Keratinocyte (primary cell): ENCODE data around the gene SPATA32. TPM values are rescaled to one million over a fixed set of nuclear protein-coding genes. Genes with fewer than 3 reads are reported as not detected.
A peak's percentile ranks its signal among the peaks of the same experiment; 100 is the strongest.

ENCODE experiments used
- DNase-seq: peaks from one replicate; pipeline ENCODE4 v3.0.0-alpha.2; 2011; ENCODE audit warnings: low read depth, missing footprints, low spot score
- FAIRE-seq: peaks from 2 replicates; lab custom pipeline; 2011; peaks lifted over from hg19 to GRCh38; lab: Jason Lieb, UNC
- H2AFZ ChIP-seq: 2 replicates; pipeline ENCODE4 v1.6.0; 2012; ENCODE audit warnings: low read length, control low read depth, inconsistent platforms; ENCODE audit not compliant: control insufficient read depth
- H3K27ac ChIP-seq: 2 replicates; pipeline ENCODE4 v1.5.1; 2011; ENCODE audit warnings: low read length; ENCODE audit not compliant: control insufficient read depth, insufficient read depth
- H3K27me3 ChIP-seq: 3 replicates; pipeline ENCODE4 v1.6.0; 2011; ENCODE audit warnings: low read length; ENCODE audit not compliant: control insufficient read depth, insufficient read depth; ENCODE audit errors: extremely low read depth
- H3K36me3 ChIP-seq, 2 experiments: 2 replicates in 1 of 2; 3 replicates in 1 of 2; pipeline ENCODE4 v1.5.1; 2011; ENCODE audit warnings: low read length in 2 of 2, mild to moderate bottlenecking in 1 of 2; ENCODE audit not compliant: control insufficient read depth in 2 of 2, insufficient read depth in 2 of 2; ENCODE audit errors: extremely low read depth in 1 of 2
- H3K4me1 ChIP-seq: 3 replicates; pipeline ENCODE4 v1.5.1; 2011; ENCODE audit warnings: low read length; ENCODE audit not compliant: control insufficient read depth, insufficient read depth; ENCODE audit errors: extremely low read depth
- H3K4me2 ChIP-seq: 3 replicates; pipeline ENCODE4 v1.6.0; 2011; ENCODE audit warnings: low read depth, low read length; ENCODE audit not compliant: control insufficient read depth, insufficient read depth; ENCODE audit errors: extremely low read depth
- H3K4me3 ChIP-seq, 3 experiments: fragments of 200-600 bp in 1 of 3; sonication (generic) in 1 of 3; 2 replicates in 2 of 3; 3 replicates in 1 of 3; pipeline ENCODE4 v1.5.1; 2011 to 2016; ENCODE audit warnings: low read length in 3 of 3, mild to moderate bottlenecking in 3 of 3, control low read depth in 2 of 3, inconsistent platforms in 1 of 3, low read depth in 1 of 3, mixed read lengths in 1 of 3, mixed run types in 1 of 3, moderate library complexity in 1 of 3; ENCODE audit not compliant: control insufficient read depth in 2 of 3, insufficient read depth in 2 of 3; ENCODE audit errors: extremely low read depth in 1 of 3
- H3K79me2 ChIP-seq: 2 replicates; pipeline ENCODE4 v1.6.0; 2012; ENCODE audit warnings: low read length; ENCODE audit not compliant: control insufficient read depth, insufficient read depth
- H3K9ac ChIP-seq: 3 replicates; pipeline ENCODE4 v1.6.0; 2011; ENCODE audit warnings: low read length; ENCODE audit not compliant: control insufficient read depth, insufficient read depth; ENCODE audit errors: extremely low read depth
- H3K9me1 ChIP-seq: 3 replicates; pipeline ENCODE4 v1.6.0; 2011; ENCODE audit warnings: low read length; ENCODE audit not compliant: control insufficient read depth, insufficient read depth; ENCODE audit errors: extremely low read depth
- H3K9me3 ChIP-seq: 2 replicates; pipeline ENCODE4 v1.5.1; 2012; ENCODE audit warnings: low read depth, low read length; ENCODE audit not compliant: control insufficient read depth
- H4K20me1 ChIP-seq: 3 replicates; pipeline ENCODE4 v1.6.0; 2011; ENCODE audit warnings: low read length; ENCODE audit not compliant: control insufficient read depth, insufficient read depth; ENCODE audit errors: extremely low read depth
- EZH2 ChIP-seq: IDR thresholded peaks from one replicate; pipeline ENCODE4 v1.6.1; 2012; ENCODE audit warnings: inconsistent platforms, mild to moderate bottlenecking, low read length, moderate library complexity
- dilution Hi-C: fragments of 300-500 bp; cut with MboI; formaldehyde crosslinking; loops from one replicate; pipeline ENCODE4 v1.7.0; 2020; ENCODE audit warnings: low sequenced_read_pairs; ENCODE audit not compliant: extremely low pct_ligation_motif_present
- polyA plus RNA-seq, 5 experiments: library from polyadenylated mRNA; depleted of rRNA in 3 of 5; stranded (reverse) in 3 of 5; stranded (forward) in 1 of 5; unstranded in 1 of 5; fragments of >200 nt; gene quantifications; 1 replicate in 1 of 5; 2 replicates in 3 of 5; 3 replicates in 1 of 5; pipeline versions ENCODE4 v1.2.1 to v1.2.3, GENCODE V29; 2011 to 2012; ENCODE audit warnings: missing spikeins in 2 of 5, low read depth in 1 of 5, low replicate concordance in 1 of 5
- TF ChIP-seq, protein P1 (sequence below), 3 experiments: IDR thresholded peaks in 1 of 3; conservative IDR thresholded peaks in 1 of 3; optimal IDR thresholded peaks in 1 of 3; 2 replicates in 2 of 3; 3 replicates in 1 of 3; pipeline versions ENCODE3 to v1.5.1; 2011; ENCODE audit warnings: low read length in 3 of 3, mild to moderate bottlenecking in 3 of 3, moderate library complexity in 2 of 3, control low read depth in 1 of 3, inconsistent platforms in 1 of 3; ENCODE audit not compliant: insufficient read depth in 2 of 3; ENCODE audit errors: extremely low read depth in 1 of 3

SPATA32 gene
- polyA plus RNA-seq, 1 donor (not counting 4 experiments of a cell fraction or from before 2014, with no cell fraction given) = not detected

- no peaks in the 10 kb centered on the region for H3K9me1 ChIP-seq
- H3K9me3 ChIP-seq = no peaks in the 10 kb centered on the region
- H3K36me3 ChIP-seq = no peaks in the 10 kb centered on the region
- no peaks in the 10 kb centered on the region for H4K20me1 ChIP-seq
- H3K4me2 ChIP-seq = no peak overlapping the region
- no peak for FAIRE-seq
- peaks cover 6% of the 10 kb centered on the region for H3K4me1 ChIP-seq
- H3K27me3 ChIP-seq = peaks cover 9% of the 10 kb centered on the region
- H3K27ac ChIP-seq = no peak overlapping the region
- H3K4me3 ChIP-seq = no peak overlapping the region
- H3K79me2 ChIP-seq = no peaks in the 10 kb centered on the region
- dilution Hi-C loops = no loop called here
- H2AFZ ChIP-seq = no peak overlapping the region
- no peak for DNase-seq
- no peak overlapping the region for H3K9ac ChIP-seq
- TF ChIP-seq, protein P1, sequence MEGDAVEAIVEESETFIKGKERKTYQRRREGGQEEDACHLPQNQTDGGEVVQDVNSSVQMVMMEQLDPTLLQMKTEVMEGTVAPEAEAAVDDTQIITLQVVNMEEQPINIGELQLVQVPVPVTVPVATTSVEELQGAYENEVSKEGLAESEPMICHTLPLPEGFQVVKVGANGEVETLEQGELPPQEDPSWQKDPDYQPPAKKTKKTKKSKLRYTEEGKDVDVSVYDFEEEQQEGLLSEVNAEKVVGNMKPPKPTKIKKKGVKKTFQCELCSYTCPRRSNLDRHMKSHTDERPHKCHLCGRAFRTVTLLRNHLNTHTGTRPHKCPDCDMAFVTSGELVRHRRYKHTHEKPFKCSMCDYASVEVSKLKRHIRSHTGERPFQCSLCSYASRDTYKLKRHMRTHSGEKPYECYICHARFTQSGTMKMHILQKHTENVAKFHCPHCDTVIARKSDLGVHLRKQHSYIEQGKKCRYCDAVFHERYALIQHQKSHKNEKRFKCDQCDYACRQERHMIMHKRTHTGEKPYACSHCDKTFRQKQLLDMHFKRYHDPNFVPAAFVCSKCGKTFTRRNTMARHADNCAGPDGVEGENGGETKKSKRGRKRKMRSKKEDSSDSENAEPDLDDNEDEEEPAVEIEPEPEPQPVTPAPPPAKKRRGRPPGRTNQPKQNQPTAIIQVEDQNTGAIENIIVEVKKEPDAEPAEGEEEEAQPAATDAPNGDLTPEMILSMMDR (optimal IDR thresholded peaks at IDR 0.05 in 1 of 3, IDR thresholded peaks at IDR 0.05 in 1 of 3, conservative IDR thresholded peaks at IDR 0.05 in 1 of 3; ENCODE audit: extremely low read depth in 1 of 3, insufficient read depth in 2 of 3, low read length in 3 of 3) = peak; percentile 6 to 45 (median 33)
- TF ChIP-seq EZH2 = no peak
These were observed 27.1 kb downstream of the SPATA32 start for GRCh38 chr17:45234641-45235415.

- H3K36me3 ChIP-seq = no peaks in the 10 kb centered on the region
- H4K20me1 ChIP-seq = no peaks in the 10 kb centered on the region
- peaks cover 17% of the 10 kb centered on the region for H3K4me1 ChIP-seq
- no peak overlapping the region for H3K27ac ChIP-seq
- H3K9me3 ChIP-seq = no peaks in the 10 kb centered on the region
- DNase-seq (no peak), FAIRE-seq (no peak)
- TF ChIP-seq EZH2 = no peak
- TF ChIP-seq, protein P1 (optimal IDR thresholded peaks at IDR 0.05 in 1 of 3, IDR thresholded peaks at IDR 0.05 in 1 of 3, conservative IDR thresholded peaks at IDR 0.05 in 1 of 3; ENCODE audit: extremely low read depth in 1 of 3, insufficient read depth in 2 of 3, low read length in 3 of 3) = no peak
- H3K4me2 ChIP-seq = no peak overlapping the region
- H3K79me2 ChIP-seq = no peaks in the 10 kb centered on the region
- H3K27me3 ChIP-seq = peaks cover 9% of the 10 kb centered on the region
- H3K9ac ChIP-seq = no peak overlapping the region
- no peak overlapping the region for H2AFZ ChIP-seq
- H3K9me1 ChIP-seq = no peaks in the 10 kb centered on the region
- dilution Hi-C loops = no loop called here
- H3K4me3 ChIP-seq = no peak overlapping the region
These were observed 28.4 kb downstream of the SPATA32 start for GRCh38 chr17:45233423-45233924.
